HepG2 (cell line): ENCODE results near the gene TK2. TPM values are rescaled to one million over a fixed set of nuclear protein-coding genes. Genes with fewer than 3 reads are reported as not detected.

ENCODE experiments used
- ATAC-seq: fragments of 200-7000 bp; cut with Tn5 transposase; 3 replicates; pipeline ENCODE4 v1.9.1; 2020; ENCODE audit warnings: mild to moderate bottlenecking, moderate library complexity
- BruUV-seq: library from RNA; stranded (reverse); fragments of 400-500 nt; replicated peaks from 2 replicates; lab custom pipeline; 2021; lab: Mats Ljungman, UMichigan
- CTCF ChIA-PET: fragments of 300-600 bp; formaldehyde crosslinking; extraction: SDS; loops from one replicate; lab custom pipeline; 2021; ENCODE audit warnings: low total read pairs, inconsistent platforms, low intra/inter-chr PET ratio; lab: Yijun Ruan, JAX
- POLR2A ChIA-PET: fragments of 350-600 bp; sonication (Branson Sonifier 250); formaldehyde crosslinking; loops from one replicate; lab custom pipeline; 2020; ENCODE audit warnings: antibody characterized with exemption, inconsistent platforms; lab: Yijun Ruan, JAX
- DNase-seq: peaks from one replicate; pipeline ENCODE4 v3.0.0-alpha.2; 2015; ENCODE audit warnings: low spot score
- FAIRE-seq: peaks from 3 replicates; lab custom pipeline; 2011; peaks lifted over from hg19 to GRCh38; lab: Jason Lieb, UNC
- H2AFZ ChIP-seq: one replicate; pipeline ENCODE4 v1.6.1; 2011; ENCODE audit warnings: low read length, inconsistent platforms
- H3K27ac ChIP-seq: fragments of 300-600 bp; 3 replicates; pipeline ENCODE4 v1.8.0; 2011; ENCODE audit warnings: mixed run types, mild to moderate bottlenecking, mixed read lengths, low read length, inconsistent platforms; ENCODE audit not compliant: insufficient read depth; ENCODE audit errors: extremely low read length
- H3K27me3 ChIP-seq, 2 experiments: fragments of 200-600 bp in 1 of 2; 2 replicates in 1 of 2; 3 replicates in 1 of 2; pipeline versions ENCODE4 v1.6.0 to v1.8.0; 2011; ENCODE audit warnings: low read length in 2 of 2, mild to moderate bottlenecking in 2 of 2, moderate library complexity in 2 of 2, inconsistent platforms in 1 of 2; ENCODE audit not compliant: insufficient read depth in 2 of 2, control insufficient read depth in 1 of 2
- H3K36me3 ChIP-seq, 2 experiments: fragments of 200-600 bp in 1 of 2; replicated peaks in 1 of 2; 2 replicates in 1 of 2; 3 replicates in 1 of 2; pipeline versions ENCODE4 v1.5.1 to v1.8.0; 2011; ENCODE audit warnings: low read length in 2 of 2, inconsistent platforms in 1 of 2; ENCODE audit not compliant: insufficient read depth in 2 of 2, control insufficient read depth in 1 of 2
- H3K4me1 ChIP-seq: 2 replicates; pipeline ENCODE4 v1.5.1; 2012; ENCODE audit warnings: low read length, inconsistent platforms; ENCODE audit not compliant: insufficient read depth
- H3K4me2 ChIP-seq: 2 replicates; pipeline ENCODE4 v1.6.0; 2011; ENCODE audit warnings: low read depth, low read length, inconsistent platforms
- H3K4me3 ChIP-seq, 3 experiments: fragments of 200-600 bp in 1 of 3; sonication (generic), shearing (Covaris generic) in 1 of 3; replicated peaks in 1 of 3; 2 replicates each; pipeline ENCODE4 v1.5.1; 2011 to 2016; ENCODE audit warnings: low read length in 3 of 3, inconsistent platforms in 2 of 3, low read depth in 2 of 3, mild to moderate bottlenecking in 2 of 3, control low read depth in 1 of 3, mixed read lengths in 1 of 3; ENCODE audit not compliant: insufficient read depth in 1 of 3
- H3K79me2 ChIP-seq: one replicate; pipeline ENCODE4 v1.6.1; 2011; ENCODE audit warnings: low read length, inconsistent platforms; ENCODE audit not compliant: insufficient read depth
- H3K9ac ChIP-seq: 2 replicates; pipeline ENCODE4 v1.6.0; 2011; ENCODE audit warnings: mild to moderate bottlenecking, low read depth, low read length, inconsistent platforms; ENCODE audit not compliant: insufficient read depth
- H3K9me3 ChIP-seq: 2 replicates; pipeline ENCODE4 v1.5.1; 2012; ENCODE audit warnings: mild to moderate bottlenecking, low read length
- H4K20me1 ChIP-seq: 2 replicates; pipeline ENCODE4 v1.6.0; 2011; ENCODE audit warnings: inconsistent platforms, mild to moderate bottlenecking, low read length, moderate library complexity; ENCODE audit not compliant: insufficient read depth
- BCL3 ChIP-seq: sonication (generic); formaldehyde crosslinking; IDR thresholded peaks from 2 replicates; pipeline ENCODE4 v1.5.1; 2020; ENCODE audit warnings: mild to moderate bottlenecking, missing genetic modification reagents, moderate library complexity
- MAFF ChIP-seq: IDR thresholded peaks from 2 replicates; pipeline ENCODE4 v1.6.1; 2011; ENCODE audit warnings: low read depth, low read length, improper control_type of control experiment
- MAFK ChIP-seq, 2 experiments: IDR thresholded peaks in 1 of 2; conservative IDR thresholded peaks in 1 of 2; 2 replicates each; pipeline ENCODE4 v1.6.1; 2011; ENCODE audit warnings: improper control_type of control experiment in 2 of 2, low read length in 2 of 2
- RNF2 ChIP-seq: fragments of 450-650 bp; conservative IDR thresholded peaks from 2 replicates; pipeline ENCODE4 v1.6.1; 2016; ENCODE audit warnings: low read depth
- TEAD2 ChIP-seq: sonication (generic); formaldehyde crosslinking; IDR thresholded peaks from 2 replicates; pipeline ENCODE4 v1.9.0; 2021; ENCODE audit warnings: missing genetic modification reagents
- ZFP1 ChIP-seq: IDR thresholded peaks from 2 replicates; pipeline ENCODE4 v1.6.1; 2016
- ZNF264 ChIP-seq: sonication (generic); formaldehyde crosslinking; IDR thresholded peaks from 2 replicates; pipeline ENCODE4 v1.4.0; 2020; ENCODE audit warnings: missing genetic modification reagents
- ZNF496 ChIP-seq: sonication (generic); formaldehyde crosslinking; IDR thresholded peaks from 2 replicates; pipeline ENCODE4 v1.8.1; 2023; ENCODE audit warnings: mild to moderate bottlenecking, moderate library complexity, missing genetic modification reagents; ENCODE audit not compliant: insufficient replicate concordance
- ZNF552 ChIP-seq: sonication (generic); formaldehyde crosslinking; IDR thresholded peaks from 2 replicates; pipeline ENCODE4 v1.9.0; 2022; ENCODE audit warnings: missing genetic modification reagents, mild to moderate bottlenecking, borderline replicate concordance
- ZNF678 ChIP-seq: sonication (generic); formaldehyde crosslinking; IDR thresholded peaks from 2 replicates; pipeline ENCODE4 v1.4.0; 2020; ENCODE audit warnings: mild to moderate bottlenecking, missing genetic modification reagents
- WGBS: methylation state at CpG from one replicate; pipeline ENCODE4 v1.1.6; 2017; ENCODE audit warnings: low lambda C conversion rate; 5-methylcytosine and 5-hydroxymethylcytosine counted together
- in situ Hi-C: cut with HindIII; loops from 2 replicates; pipeline ENCODE4 v1.10.0; 2017; ENCODE audit warnings: low pct_unique_long_range_greater_than_20kb; ENCODE audit not compliant: extremely low pct_ligation_motif_present
- intact Hi-C: fragments of 100-400 bp; cut with micrococcal nuclease; formaldehyde crosslinking; loops from one replicate; pipeline ENCODE4 v1.10.0; 2022; ENCODE audit not compliant: unreplicated experiment
- polyA plus RNA-seq, 8 experiments: library from polyadenylated mRNA; depleted of rRNA in 3 of 8; stranded (reverse) in 7 of 8; unstranded in 1 of 8; fragments of >200 nt; fragmentation: Illumina TruSeq in 4 of 8; extraction: Trizol in 4 of 8; gene quantifications; 2 replicates each; pipeline versions ENCODE4 v1.2.1 to v1.2.3, GENCODE V29; 2011 to 2016; ENCODE audit warnings: low read depth in 4 of 8, missing spikeins in 1 of 8, mixed read lengths in 1 of 8; ENCODE audit not compliant: insufficient read depth in 1 of 8
- total RNA-seq, 5 experiments: library from RNA; depleted of rRNA; stranded (reverse); fragments of >200 nt; fragmentation: Illumina TruSeq; extraction: Trizol; gene quantifications; 2 replicates each; pipeline ENCODE4 v1.2.3, GENCODE V29; 2016; ENCODE audit warnings: low read depth in 1 of 5
- TF ChIP-seq, protein P1 (sequence below): sonication (generic); formaldehyde crosslinking; IDR thresholded peaks from 2 replicates; pipeline ENCODE4 v1.4.0; 2020; ENCODE audit warnings: missing genetic modification reagents
- TF ChIP-seq, protein P2 (sequence below): sonication (generic); formaldehyde crosslinking; IDR thresholded peaks from 2 replicates; pipeline ENCODE4 v1.4.0; 2020; ENCODE audit warnings: missing genetic modification reagents, mild to moderate bottlenecking, borderline replicate concordance

TK2 gene
- total and polyA plus RNA-seq, 2 of the 13 experiments (the other 11 are each of a cell fraction or from before 2014, with no cell fraction given) = 18.7 to 21.0 TPM

GRCh38 chr16:66591018-66591417, 41.1 kb upstream of the TK2 start:
- in situ Hi-C loops (no loop called here), intact Hi-C loops (no loop called here)
- H3K27ac ChIP-seq = no peak overlapping the region
- ChIA-PET CTCF (no interaction called here), POLR2A (no interaction called here)
- no peaks in the 10 kb centered on the region for H3K79me2 ChIP-seq
- no peak overlapping the region for H3K4me2 ChIP-seq
- no peaks in the 10 kb centered on the region for H3K9me3 ChIP-seq
- BruUV-seq = no TSS peak
- FAIRE-seq = no peak
- no peak for DNase-seq
- H3K27me3 ChIP-seq = peaks cover 5 to 25% of the 10 kb centered on the region in 2 experiments; a peak in 4 of 5 replicates
- H3K4me3 ChIP-seq = no peak overlapping the region
- no peak overlapping the region for H2AFZ ChIP-seq
- no peak for TF ChIP-seq ZFP1
- TF ChIP-seq, protein P1, sequence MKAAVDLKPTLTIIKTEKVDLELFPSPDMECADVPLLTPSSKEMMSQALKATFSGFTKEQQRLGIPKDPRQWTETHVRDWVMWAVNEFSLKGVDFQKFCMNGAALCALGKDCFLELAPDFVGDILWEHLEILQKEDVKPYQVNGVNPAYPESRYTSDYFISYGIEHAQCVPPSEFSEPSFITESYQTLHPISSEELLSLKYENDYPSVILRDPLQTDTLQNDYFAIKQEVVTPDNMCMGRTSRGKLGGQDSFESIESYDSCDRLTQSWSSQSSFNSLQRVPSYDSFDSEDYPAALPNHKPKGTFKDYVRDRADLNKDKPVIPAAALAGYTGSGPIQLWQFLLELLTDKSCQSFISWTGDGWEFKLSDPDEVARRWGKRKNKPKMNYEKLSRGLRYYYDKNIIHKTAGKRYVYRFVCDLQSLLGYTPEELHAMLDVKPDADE (CRISPR knock-in tag) = no peak
- no peak for TF ChIP-seq RNF2
- no peak for TF ChIP-seq ZNF496 (CRISPR knock-in tag)
- TF ChIP-seq TEAD2 (CRISPR knock-in tag) = no peak
- peak; percentile 82 to 89 for TF ChIP-seq MAFK (conservative IDR thresholded peaks at IDR 0.05 in 1 of 2, IDR thresholded peaks at IDR 0.05 in 1 of 2; ENCODE audit: low read length in 2 of 2)
- TF ChIP-seq BCL3 (CRISPR knock-in tag) = no peak
- TF ChIP-seq ZNF678 (CRISPR knock-in tag) = no peak
- TF ChIP-seq ZNF264 (CRISPR knock-in tag) = no peak
- TF ChIP-seq MAFF = peak; percentile 77
- TF ChIP-seq ZNF552 (CRISPR knock-in tag) = no peak
- TF ChIP-seq, protein P2, sequence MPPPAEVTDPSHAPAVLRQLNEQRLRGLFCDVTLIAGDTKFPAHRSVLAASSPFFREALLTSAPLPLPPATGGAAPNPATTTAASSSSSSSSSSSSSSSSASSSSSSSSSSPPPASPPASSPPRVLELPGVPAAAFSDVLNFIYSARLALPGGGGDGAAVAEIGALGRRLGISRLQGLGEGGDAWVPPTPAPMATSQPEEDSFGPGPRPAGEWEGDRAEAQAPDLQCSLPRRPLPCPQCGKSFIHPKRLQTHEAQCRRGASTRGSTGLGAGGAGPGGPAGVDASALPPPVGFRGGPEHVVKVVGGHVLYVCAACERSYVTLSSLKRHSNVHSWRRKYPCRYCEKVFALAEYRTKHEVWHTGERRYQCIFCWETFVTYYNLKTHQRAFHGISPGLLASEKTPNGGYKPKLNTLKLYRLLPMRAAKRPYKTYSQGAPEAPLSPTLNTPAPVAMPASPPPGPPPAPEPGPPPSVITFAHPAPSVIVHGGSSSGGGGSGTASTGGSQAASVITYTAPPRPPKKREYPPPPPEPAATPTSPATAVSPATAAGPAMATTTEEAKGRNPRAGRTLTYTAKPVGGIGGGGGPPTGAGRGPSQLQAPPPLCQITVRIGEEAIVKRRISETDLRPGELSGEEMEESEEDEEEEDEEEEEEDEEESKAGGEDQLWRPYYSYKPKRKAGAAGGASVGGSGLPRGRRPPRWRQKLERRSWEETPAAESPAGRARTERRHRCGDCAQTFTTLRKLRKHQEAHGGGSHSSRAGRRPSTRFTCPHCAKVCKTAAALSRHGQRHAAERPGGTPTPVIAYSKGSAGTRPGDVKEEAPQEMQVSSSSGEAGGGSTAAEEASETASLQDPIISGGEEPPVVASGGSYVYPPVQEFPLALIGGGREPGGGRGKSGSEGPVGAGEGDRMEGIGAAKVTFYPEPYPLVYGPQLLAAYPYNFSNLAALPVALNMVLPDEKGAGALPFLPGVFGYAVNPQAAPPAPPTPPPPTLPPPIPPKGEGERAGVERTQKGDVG (CRISPR knock-in tag) = no peak
- 57% methylated on average over 4 of the region's 4 CpGs for WGBS
- ATAC-seq = no peak
- H3K36me3 ChIP-seq = no peaks in the 10 kb centered on the region
- H3K4me1 ChIP-seq = peaks cover 7% of the 10 kb centered on the region; the same call in 1 of the 2 replicates
- H3K9ac ChIP-seq = no peak overlapping the region
- no peaks in the 10 kb centered on the region for H4K20me1 ChIP-seq
